Parathyroid adenoma (tissue), 2 donors: ENCODE data around the gene CLEC17A.
A peak's percentile ranks its signal among the peaks of the same experiment; 100 is the strongest.

Source experiments
- H2AFZ ChIP-seq: fragments of 300-600 bp; sonication (generic); one replicate; pipeline ENCODE4 v1.7.0; 2017; ENCODE audit warnings: antibody characterized with exemption, mild to moderate bottlenecking
- H3K27ac ChIP-seq: fragments of 300-600 bp; sonication (generic); one replicate; pipeline ENCODE4 v1.7.0; 2017
- H3K27me3 ChIP-seq: fragments of 300-600 bp; sonication (generic); one replicate; pipeline ENCODE4 v1.7.0; 2017; ENCODE audit warnings: low read length; ENCODE audit not compliant: control insufficient read depth, insufficient read depth
- H3K36me3 ChIP-seq: fragments of 300-600 bp; sonication (generic); one replicate; pipeline ENCODE4 v1.7.0; 2017; ENCODE audit warnings: low read length; ENCODE audit not compliant: control insufficient read depth, insufficient read depth
- H3K4me1 ChIP-seq: fragments of 300-600 bp; sonication (generic); one replicate; pipeline ENCODE4 v1.7.0; 2017; ENCODE audit warnings: control low read depth
- H3K4me2 ChIP-seq: fragments of 300-600 bp; sonication (generic); one replicate; pipeline ENCODE4 v1.7.0; 2017; ENCODE audit warnings: low read length
- H3K4me3 ChIP-seq: fragments of 300-600 bp; sonication (generic); one replicate; pipeline ENCODE4 v1.7.0; 2017; ENCODE audit warnings: low read depth, low read length
- H3K79me2 ChIP-seq: fragments of 300-600 bp; sonication (generic); one replicate; pipeline ENCODE4 v1.7.0; 2017; ENCODE audit warnings: control low read depth
- H3K9ac ChIP-seq: fragments of 300-600 bp; sonication (generic); one replicate; pipeline ENCODE4 v1.7.0; 2017; ENCODE audit warnings: mild to moderate bottlenecking
- H3K9me3 ChIP-seq: fragments of 300-600 bp; sonication (generic); one replicate; pipeline ENCODE4 v1.7.0; 2017; ENCODE audit warnings: low read length; ENCODE audit not compliant: control insufficient read depth
- CTCF ChIP-seq: fragments of 300-600 bp; sonication (generic); IDR thresholded peaks from one replicate; pipeline ENCODE4 v1.7.0; 2017; ENCODE audit warnings: antibody characterized with exemption, mild to moderate bottlenecking
- donor health status: primary hyperparathyroidism.

CLEC17A gene

GRCh38 chr19:14565765-14566711 lies 16.8 kb upstream of the CLEC17A start:
- no peaks in the 10 kb centered on the region for H3K9me3 ChIP-seq
- no peak overlapping the region for H2AFZ ChIP-seq
- no peak overlapping the region for H3K27ac ChIP-seq
- no peaks in the 10 kb centered on the region for H3K36me3 ChIP-seq
- no peaks in the 10 kb centered on the region for H3K27me3 ChIP-seq
- TF ChIP-seq CTCF = no peak
- H3K79me2 ChIP-seq = peaks cover 29% of the 10 kb centered on the region
- H3K9ac ChIP-seq = no peak overlapping the region
- H3K4me1 ChIP-seq = peaks cover 27% of the 10 kb centered on the region
- no peak overlapping the region for H3K4me2 ChIP-seq
- H3K4me3 ChIP-seq = no peak overlapping the region

- Histone ChIP-seq H3K9ac (no peak overlapping the region), H3K79me2 (peaks cover 34% of the 10 kb centered on the region), H2AFZ (no peak overlapping the region), H3K27me3 (no peaks in the 10 kb centered on the region), H3K36me3 (no peaks in the 10 kb centered on the region), H3K4me3 (no peak overlapping the region), H3K4me1 (peaks cover 21% of the 10 kb centered on the region), H3K9me3 (no peaks in the 10 kb centered on the region), H3K4me2 (no peak overlapping the region), H3K27ac (no peak overlapping the region)
- no peak for TF ChIP-seq CTCF
Observed at GRCh38 chr19:14566712-14567077, 16.2 kb upstream of the CLEC17A start.

- Histone ChIP-seq H3K4me1 (peaks cover 18% of the 10 kb centered on the region), H3K36me3 (no peaks in the 10 kb centered on the region), H3K27me3 (no peaks in the 10 kb centered on the region), H3K9me3 (no peaks in the 10 kb centered on the region), H3K4me2 (no peak overlapping the region), H3K79me2 (peaks cover 36% of the 10 kb centered on the region), H3K4me3 (no peak overlapping the region), H3K9ac (no peak overlapping the region), H3K27ac (no peak overlapping the region), H2AFZ (no peak overlapping the region)
- no peak for TF ChIP-seq CTCF
Observed at GRCh38 chr19:14567079-14567478, 15.8 kb upstream of the CLEC17A start.

DNA sequence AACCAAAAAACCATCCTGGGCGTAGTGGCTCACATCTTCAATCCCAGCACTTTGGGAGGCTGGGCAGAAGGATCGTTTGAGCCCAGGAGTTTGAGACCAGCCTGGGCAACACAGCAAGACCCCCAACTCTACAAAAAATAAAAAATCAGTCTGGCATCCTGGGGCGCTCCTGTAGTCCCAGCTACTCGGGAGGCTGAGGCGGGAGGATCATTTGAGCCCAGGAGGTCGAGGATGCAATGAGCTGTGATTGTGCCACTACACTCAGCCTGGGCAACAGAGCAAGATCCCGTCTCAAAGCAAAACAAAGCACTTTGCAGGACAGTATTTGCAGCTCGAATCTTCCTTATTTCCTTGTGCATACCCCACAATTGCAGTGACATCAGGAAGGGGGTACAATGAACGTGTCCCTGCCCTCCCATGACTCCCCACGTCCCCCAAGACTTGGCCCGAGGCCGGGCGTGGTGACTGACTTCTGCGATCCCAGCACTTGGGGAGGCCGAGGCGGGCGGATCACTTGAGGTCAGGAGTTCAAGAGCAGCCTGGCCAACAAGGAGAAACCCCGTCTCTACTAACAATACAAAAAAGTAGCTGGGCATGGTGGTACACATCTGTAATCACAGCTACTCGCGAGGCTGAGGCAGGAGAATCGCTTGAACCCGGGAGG lies 11.9 kb upstream of the CLEC17A start:
- peak overlapping the region; percentile 94 for H2AFZ ChIP-seq
- no peak for TF ChIP-seq CTCF
- H3K27ac ChIP-seq = peak overlapping the region; percentile 91
- peak overlapping the region; percentile 100 for H3K4me3 ChIP-seq
- peaks cover 23% of the 10 kb centered on the region for H3K79me2 ChIP-seq
- H3K36me3 ChIP-seq = no peaks in the 10 kb centered on the region
- peaks cover 9% of the 10 kb centered on the region for H3K4me1 ChIP-seq
- no peaks in the 10 kb centered on the region for H3K9me3 ChIP-seq
- no peaks in the 10 kb centered on the region for H3K27me3 ChIP-seq
- H3K9ac ChIP-seq = peak overlapping the region; percentile 78
- peak overlapping the region; percentile 98 for H3K4me2 ChIP-seq
